ENCODE measurements around the gene RNF26. TPM values are rescaled to one million over a fixed set of nuclear protein-coding genes. Genes with fewer than 3 reads are reported as not detected.

RNF26 gene
- total and polyA plus RNA-seq, 2 of the 13 experiments (the other 11 are each of a cell fraction or from before 2014, with no cell fraction given) = 11.9 to 26.3 TPM

DNA sequence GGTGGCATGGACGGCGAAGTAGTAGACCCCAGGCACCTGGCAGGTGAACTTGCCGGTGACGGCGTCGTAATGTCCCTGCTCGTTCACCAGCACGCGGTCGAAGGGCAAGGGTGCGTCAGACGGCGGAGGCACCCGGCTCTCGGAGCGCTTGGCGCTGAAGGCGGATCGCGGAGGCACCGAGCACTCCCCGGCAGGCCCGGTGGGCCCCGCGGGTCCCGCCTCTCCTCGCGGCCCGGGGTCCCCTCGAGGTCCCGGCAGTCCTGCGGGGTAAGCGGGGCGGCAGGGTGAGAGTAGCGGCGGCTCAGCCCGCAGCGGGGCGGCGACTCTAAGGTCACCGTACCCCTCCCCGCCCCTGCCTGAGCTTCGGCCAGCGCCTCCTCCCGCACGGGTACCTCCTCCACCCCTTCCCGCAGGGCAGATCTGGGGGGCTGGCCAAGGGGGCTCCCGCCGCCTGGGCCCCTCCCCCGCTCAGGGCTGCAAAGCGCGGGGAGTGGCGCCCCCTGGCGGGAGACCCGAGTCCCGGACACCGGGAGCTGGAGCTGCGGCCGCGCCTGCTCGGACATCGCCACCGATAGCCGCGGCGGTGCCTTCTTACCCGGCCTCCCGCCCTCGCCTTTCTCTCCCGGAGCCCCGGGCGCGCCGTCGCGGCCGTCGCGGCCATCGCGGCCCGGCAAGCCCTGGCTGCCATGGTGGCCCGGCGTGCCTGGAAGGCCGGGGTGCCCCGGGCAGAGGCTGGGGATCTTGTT, 5.4 kb downstream of the RNF26 start (continued):
- TF ChIP-seq ZBTB7A (CRISPR knock-in tag; IDR thresholded peaks at IDR 0.05) (0 out of 2 replicates have a peak, but pooled peaks have one; percentile 34), KDM2A (CRISPR knock-in tag; IDR thresholded peaks at IDR 0.05; ENCODE audit: borderline replicate concordance, low read depth) (peak; percentile 80; the same call in 1 of the 2 replicates), MTA1 (CRISPR knock-in tag; IDR thresholded peaks at IDR 0.05; ENCODE audit: borderline replicate concordance) (no peak), RAD21 (CRISPR knock-in tag; IDR thresholded peaks at IDR 0.05) (peak; percentile 76), ZNF446 (CRISPR knock-in tag; IDR thresholded peaks at IDR 0.05) (no peak), XRCC5 (optimal IDR thresholded peaks at IDR 0.05; ENCODE audit: low read length) (peak; percentile 88), ZSCAN12 (CRISPR knock-in tag; IDR thresholded peaks at IDR 0.05) (peak; percentile 64; the same call in 1 of the 2 replicates), POLR2AphosphoS2 (IDR thresholded peaks at IDR 0.05; ENCODE audit: low read depth, low read length) (no peak), ZSCAN31 (CRISPR knock-in tag; IDR thresholded peaks at IDR 0.05; ENCODE audit: low read depth) (0 out of 2 replicates have a peak, but pooled peaks have one; percentile 43), KLF16 (CRISPR knock-in tag; IDR thresholded peaks at IDR 0.05) (no peak), MAZ (IDR thresholded peaks at IDR 0.05; ENCODE audit: borderline replicate concordance, low read depth, low read length) (no peak), MAZ (CRISPR knock-in tag; IDR thresholded peaks at IDR 0.05; ENCODE audit: low read depth) (no peak)
- TF ChIP-seq, protein P1, sequence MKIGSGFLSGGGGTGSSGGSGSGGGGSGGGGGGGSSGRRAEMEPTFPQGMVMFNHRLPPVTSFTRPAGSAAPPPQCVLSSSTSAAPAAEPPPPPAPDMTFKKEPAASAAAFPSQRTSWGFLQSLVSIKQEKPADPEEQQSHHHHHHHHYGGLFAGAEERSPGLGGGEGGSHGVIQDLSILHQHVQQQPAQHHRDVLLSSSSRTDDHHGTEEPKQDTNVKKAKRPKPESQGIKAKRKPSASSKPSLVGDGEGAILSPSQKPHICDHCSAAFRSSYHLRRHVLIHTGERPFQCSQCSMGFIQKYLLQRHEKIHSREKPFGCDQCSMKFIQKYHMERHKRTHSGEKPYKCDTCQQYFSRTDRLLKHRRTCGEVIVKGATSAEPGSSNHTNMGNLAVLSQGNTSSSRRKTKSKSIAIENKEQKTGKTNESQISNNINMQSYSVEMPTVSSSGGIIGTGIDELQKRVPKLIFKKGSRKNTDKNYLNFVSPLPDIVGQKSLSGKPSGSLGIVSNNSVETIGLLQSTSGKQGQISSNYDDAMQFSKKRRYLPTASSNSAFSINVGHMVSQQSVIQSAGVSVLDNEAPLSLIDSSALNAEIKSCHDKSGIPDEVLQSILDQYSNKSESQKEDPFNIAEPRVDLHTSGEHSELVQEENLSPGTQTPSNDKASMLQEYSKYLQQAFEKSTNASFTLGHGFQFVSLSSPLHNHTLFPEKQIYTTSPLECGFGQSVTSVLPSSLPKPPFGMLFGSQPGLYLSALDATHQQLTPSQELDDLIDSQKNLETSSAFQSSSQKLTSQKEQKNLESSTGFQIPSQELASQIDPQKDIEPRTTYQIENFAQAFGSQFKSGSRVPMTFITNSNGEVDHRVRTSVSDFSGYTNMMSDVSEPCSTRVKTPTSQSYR (CRISPR knock-in tag; IDR thresholded peaks at IDR 0.05; ENCODE audit: borderline replicate concordance) = peak; percentile 85
- TF ChIP-seq, protein P2, sequence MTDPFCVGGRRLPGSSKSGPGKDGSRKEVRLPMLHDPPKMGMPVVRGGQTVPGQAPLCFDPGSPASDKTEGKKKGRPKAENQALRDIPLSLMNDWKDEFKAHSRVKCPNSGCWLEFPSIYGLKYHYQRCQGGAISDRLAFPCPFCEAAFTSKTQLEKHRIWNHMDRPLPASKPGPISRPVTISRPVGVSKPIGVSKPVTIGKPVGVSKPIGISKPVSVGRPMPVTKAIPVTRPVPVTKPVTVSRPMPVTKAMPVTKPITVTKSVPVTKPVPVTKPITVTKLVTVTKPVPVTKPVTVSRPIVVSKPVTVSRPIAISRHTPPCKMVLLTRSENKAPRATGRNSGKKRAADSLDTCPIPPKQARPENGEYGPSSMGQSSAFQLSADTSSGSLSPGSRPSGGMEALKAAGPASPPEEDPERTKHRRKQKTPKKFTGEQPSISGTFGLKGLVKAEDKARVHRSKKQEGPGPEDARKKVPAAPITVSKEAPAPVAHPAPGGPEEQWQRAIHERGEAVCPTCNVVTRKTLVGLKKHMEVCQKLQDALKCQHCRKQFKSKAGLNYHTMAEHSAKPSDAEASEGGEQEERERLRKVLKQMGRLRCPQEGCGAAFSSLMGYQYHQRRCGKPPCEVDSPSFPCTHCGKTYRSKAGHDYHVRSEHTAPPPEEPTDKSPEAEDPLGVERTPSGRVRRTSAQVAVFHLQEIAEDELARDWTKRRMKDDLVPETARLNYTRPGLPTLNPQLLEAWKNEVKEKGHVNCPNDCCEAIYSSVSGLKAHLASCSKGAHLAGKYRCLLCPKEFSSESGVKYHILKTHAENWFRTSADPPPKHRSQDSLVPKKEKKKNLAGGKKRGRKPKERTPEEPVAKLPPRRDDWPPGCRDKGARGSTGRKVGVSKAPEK (CRISPR knock-in tag; IDR thresholded peaks at IDR 0.05; ENCODE audit: borderline replicate concordance) = no peak
- TF ChIP-seq, protein P3, sequence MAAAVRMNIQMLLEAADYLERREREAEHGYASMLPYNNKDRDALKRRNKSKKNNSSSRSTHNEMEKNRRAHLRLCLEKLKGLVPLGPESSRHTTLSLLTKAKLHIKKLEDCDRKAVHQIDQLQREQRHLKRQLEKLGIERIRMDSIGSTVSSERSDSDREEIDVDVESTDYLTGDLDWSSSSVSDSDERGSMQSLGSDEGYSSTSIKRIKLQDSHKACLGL (CRISPR knock-in tag; IDR thresholded peaks at IDR 0.05) = peak; percentile 67
- TF ChIP-seq, protein P4, sequence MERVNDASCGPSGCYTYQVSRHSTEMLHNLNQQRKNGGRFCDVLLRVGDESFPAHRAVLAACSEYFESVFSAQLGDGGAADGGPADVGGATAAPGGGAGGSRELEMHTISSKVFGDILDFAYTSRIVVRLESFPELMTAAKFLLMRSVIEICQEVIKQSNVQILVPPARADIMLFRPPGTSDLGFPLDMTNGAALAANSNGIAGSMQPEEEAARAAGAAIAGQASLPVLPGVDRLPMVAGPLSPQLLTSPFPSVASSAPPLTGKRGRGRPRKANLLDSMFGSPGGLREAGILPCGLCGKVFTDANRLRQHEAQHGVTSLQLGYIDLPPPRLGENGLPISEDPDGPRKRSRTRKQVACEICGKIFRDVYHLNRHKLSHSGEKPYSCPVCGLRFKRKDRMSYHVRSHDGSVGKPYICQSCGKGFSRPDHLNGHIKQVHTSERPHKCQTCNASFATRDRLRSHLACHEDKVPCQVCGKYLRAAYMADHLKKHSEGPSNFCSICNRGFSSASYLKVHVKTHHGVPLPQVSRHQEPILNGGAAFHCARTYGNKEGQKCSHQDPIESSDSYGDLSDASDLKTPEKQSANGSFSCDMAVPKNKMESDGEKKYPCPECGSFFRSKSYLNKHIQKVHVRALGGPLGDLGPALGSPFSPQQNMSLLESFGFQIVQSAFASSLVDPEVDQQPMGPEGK (CRISPR knock-in tag; IDR thresholded peaks at IDR 0.05) = peak; percentile 71
